ENCODE data around the gene MEX3D.
"Not testable (repeated sequence)": the region's sequence is repeated elsewhere in the genome, so short reads cannot be mapped to it uniquely, and the experiment has no call there.

Gene MEX3D

GRCh38 chr19:1570836-1571235 lies 2.7 kb upstream of the MEX3D start:
- no peak for DNase-seq

DNA sequence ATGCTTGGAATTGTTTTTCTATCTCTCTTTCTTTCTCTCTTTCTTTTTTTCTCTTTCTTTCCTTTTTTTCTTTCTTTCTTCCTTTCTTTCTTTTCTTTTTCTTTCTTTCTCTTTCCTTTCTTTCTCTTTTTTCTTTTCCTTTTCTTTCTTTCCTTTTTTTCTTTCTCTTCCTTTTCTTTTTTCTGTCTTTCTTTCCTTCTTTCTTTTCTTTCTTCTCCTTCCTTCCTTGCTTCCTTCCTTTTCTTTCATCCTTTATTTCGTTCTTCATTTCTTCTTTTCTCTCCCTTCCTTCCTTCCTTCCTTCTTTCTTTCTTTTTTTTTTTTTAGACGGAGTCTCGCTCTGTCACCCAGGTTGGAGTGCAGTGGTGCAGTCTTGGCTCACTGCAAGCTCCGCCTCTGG lies 1.9 kb upstream of the MEX3D start:
- no peak for DNase-seq

- no peak for DNase-seq
Measured at GRCh38 chr19:1567848-1568227, 287 bp downstream of the MEX3D start.

- no peak for DNase-seq
Measured at GRCh38 chr19:1567116-1567847, 843 bp downstream of the MEX3D start.

DNA sequence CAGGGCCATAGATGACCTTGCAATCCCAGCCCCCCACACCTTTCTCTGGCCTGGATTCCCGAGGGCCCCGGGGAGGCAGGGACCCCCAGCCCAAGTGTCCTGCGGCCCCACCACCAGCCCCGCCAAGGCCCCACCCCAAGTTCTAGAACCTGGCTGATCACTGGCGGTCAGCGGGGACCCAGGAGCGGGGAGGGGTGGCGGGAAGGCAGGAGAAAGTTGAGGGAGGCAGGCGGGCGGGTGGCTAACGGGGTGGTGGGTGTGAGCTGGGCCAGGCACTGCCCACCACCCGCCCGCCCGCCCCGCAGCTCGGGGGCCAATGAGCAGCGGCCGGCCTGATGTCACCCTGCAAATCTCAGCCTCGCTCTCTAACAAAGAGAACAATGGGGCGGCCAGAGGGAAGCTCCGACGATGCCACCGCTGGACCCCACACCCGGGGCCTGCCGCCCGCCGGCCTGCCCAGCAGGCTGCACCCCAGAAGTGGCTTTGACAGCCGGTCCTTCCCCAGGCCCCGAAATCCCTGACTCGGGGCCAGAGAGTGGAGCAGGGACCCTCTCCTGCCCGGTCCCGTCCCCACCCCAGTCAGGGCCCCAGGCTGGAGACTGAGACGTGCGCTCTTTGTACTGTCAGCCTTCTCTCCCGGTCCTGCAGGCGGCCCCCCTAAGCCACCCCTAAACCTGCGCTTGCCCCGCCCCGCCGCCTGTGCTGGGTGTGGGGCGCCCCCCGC lies 1.6 kb downstream of the MEX3D start:
- no peak for DNase-seq

DNA sequence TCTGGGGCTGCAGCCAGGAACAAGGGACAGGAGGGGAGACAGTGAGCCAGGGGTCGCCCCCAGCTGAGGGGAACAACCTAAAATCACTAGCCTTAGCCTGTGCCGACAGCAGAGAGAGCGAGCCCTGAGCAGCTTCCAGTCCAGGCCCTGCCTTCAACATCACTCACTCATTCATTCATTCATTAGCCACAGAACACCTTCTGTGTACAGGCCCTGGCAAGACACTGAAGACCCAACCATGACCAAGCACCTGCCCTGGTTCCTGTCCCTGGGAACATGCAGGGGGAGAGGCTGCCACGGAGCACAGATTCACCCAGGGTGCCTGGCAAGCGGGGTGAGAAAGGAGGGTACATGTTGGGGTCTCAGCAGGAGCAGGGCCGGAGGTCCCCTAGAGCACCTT lies 4.9 kb downstream of the MEX3D start:
- no peak for DNase-seq

- DNase-seq, result no peak
Measured at GRCh38 chr19:1561236-1561842, 6.8 kb downstream of the MEX3D start.

DNA sequence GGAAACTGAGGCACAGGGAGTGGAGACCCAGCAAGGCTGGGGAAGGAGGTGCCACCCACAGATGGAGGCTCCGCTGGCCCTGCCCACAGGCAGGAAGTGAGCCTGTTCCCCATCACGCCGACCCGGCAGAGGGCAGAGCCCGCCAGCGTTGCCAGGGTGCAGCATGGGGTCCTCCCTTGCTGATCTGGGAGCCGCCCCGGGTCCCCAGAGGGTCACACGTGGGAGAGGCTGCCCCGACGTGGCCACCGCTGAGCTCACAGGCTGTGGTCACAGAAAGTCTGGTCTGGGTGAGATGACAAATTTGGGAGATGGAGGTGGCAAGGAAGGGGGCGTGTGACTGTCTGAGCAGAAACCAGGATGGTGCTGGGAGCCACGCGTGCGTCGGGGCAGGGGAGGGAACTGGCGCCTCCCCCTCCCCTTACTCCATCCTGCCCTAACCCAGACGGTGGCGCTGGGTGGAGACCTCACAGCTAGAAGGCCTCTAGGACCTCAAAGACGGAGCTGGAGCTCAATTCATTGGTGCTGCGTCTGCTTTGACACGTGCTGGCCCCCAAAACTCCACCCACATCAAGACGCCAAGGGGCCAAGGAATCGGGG lies 7.7 kb downstream of the MEX3D start:
- DNase-seq, result no peak

DNA sequence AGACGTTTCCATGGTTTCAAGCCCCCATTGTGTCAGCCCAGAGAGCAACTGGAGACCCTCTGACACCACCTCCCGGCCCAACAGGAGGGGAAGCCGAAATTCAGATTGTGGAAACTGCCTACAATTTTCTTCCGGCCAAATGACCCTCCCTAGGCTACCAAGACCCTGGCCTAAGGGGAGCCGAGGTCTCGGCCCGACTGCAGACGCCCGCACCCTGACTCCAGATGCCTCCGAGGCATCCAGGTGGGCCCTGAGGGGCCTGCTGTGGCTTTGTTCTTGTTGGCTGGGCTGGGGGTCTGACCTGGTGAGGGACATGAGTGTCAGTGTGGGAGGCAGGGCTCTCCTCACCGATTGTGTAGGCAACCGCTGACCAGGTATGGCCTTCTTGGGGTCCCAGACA lies 9.6 kb downstream of the MEX3D start:
- DNase-seq, result no peak

DNA sequence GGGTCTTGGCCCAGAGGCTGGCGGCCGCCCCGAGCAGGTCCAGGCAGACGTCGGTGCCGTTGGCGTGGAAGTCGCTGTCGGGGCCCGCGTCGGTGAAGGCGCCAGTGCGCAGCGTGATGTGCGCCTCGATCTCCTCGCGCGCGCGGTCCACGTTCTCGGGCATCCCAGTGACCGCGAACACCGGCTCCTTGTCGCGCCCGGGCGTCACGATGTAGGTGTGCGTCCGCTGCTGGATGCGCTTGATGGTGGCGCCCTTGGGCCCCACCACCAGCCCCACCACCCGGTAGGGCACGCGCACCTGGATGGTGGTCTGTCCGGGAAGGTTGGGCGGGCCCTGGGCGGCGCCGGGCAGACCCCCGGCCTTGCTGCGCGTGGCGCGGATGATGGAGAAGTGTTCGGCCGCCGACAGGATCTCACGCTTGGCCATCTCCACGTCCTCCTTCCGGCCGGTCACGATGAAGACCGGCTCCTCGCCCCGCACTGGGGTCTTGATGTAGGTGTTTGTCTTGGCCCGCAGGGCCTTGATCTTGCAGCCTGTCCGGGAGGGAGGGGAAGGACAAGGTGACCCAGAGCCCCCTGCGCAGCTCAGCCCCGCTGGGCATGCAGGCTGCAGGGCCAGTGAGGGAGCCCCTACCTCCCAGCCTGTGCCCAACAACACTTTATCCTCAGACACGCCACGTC lies 11.6 kb downstream of the MEX3D start:
- no peak for DNase-seq

DNA sequence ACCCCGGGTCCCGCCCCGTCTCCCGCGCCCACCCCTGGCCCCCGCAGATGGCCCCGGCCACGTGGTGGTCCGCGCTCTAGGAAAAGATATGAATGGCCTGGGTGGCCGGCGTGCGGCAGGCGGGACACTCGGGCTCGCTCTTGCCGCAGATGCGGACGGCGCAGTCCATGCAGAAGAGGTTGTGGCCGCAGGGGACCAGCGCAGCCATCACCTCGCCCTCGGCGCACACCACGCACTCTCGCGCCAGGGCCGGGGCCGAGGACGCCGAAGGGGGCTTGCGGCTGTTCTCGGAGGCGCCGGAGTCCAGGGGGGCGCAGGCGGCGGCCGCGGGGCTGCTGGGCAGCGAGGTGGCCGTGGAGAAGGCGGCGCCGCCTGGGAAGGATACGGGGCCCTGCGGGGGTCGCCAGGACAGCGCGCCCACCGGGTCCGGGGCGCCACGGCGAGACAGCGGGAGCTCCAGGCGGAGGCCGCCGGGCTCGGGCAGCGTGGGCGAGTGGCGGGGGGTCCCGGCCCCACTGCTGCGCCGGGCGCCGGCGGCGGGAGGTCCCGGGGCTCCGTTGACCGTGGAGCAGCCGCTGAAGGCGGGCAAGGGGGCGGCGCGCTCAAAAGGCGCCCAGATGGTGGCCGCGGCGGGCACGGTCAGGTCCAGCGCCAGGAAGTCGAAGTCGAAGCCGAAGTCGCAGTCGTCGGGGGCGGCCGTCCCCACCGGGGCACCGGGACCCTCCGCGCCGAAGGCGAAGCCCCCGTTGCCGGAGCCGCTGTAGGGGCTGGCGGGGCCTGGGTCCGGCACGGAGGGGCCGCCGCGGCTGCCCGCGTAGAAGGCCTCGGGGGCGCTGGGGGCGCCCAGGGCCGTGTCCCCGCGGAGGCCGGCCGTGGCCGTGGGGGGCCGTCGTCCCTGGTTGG lies 12.4 kb downstream of the MEX3D start:
- DNase-seq, result no peak

DNA sequence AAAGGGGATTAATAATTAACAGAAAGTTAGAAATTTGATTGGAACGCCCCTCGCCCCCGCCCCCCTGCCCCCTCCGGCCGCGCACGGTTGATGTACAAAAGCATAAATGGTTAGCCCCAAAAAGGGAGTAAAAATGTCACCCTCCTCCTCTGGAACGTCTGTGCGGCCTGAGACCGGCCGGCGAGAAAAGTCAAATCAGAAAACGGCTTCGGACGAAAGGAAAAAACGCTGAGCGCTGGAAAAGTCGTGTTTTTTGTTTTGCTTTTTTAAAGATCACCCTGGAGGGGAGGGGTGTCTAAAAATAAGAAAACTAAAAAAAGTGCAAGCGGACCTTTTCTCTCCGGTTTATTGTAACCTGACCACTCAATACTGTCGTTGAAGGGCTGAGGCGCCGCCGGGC lies 13.2 kb downstream of the MEX3D start:
- no peak for DNase-seq

DNA sequence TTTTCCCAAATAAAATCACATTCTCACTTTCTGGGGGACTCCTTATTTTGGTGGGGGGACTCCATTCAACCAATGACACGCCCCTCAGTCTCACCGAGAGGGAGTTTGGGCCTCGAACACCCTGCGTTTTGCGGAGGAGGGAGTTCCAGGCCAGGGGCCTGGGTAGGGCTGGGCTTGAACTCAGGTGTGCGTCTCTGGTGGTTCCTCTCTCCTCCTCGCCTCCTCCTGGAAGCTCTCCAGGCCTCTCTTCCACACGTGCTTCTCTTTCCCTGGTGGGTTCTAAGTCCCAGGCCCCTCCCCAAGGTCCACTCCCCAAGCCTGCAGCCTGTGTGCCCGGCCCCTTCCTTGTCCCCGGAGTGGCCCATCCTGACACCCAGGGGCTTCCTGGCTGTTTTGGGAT lies 14.7 kb downstream of the MEX3D start:
- DNase-seq, result no peak

DNA sequence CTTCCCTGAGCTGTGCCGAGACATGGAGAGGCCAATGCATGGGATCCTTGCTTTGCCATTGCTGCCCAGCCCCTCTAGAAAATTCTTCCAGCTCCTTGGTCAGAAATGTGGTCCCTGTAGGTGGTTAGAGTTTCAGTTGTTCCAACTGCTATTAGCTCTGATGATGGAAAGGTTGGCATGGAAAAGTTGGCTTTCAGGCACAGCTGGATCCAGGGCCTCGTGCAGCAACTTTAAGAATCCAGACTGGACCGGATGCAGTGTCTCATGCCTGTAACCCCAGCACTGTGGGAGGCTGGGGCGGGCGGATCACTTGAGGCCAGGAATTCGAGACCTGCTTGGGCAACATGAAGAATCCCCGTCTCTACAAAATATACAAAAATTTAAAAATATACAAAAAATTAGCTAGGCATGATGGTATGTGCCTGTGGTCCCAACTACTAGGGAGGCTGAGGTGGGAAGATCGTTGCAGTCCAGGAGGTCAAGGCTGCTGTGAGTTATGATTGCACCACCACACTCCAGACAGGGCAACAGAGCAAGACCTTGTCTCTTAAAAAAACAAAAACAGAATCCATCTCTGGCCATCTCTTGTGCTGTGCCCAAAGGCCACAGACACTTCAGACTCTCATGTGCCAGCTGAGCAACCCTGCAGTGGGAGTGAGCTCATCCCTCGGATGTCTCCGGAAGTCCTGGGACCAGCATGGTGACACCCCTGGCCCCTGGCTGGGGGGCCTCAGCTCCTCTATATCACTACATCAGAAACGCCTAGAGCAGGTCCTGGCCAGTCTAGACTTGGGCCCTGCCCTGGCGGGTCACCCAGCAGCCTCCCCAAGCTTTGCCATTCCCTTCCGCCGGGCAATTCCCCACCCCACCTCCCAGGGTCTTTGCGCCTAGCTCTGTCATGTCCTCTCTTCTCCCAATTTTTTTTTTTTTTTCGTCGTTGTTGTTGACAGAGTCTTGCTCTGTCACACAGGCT lies 16.8 kb downstream of the MEX3D start:
- DNase-seq, result no peak

GRCh38 chr19:1549332-1549945 lies 18.7 kb downstream of the MEX3D start:
- no peak for DNase-seq

DNA sequence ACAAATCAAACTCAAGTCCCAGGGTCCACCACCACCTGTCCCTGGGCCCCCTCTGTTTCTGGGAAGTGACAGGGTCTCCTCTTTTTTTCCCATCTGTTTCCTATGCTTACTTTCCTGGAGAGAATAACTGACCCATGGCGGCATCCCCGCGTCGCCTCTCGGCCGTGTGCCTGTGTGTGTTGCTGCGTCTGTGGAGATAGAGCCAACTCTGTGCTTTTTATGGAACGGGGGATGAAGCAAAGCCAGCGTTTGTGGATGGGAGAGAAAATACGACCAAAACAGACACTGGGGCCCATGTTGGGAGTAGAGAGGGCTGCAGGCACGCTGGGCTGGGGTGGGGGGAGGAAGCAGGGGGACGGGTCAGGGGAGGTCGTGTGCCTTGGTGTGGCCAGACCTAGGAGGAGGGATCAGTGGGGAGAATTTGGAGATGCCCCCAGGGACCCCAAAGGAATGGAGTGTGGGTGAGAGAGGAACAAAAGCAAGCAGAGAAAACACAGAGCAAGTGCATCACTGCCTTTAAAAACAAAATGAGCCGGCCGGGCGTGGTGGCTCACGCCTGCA lies 27.7 kb downstream of the MEX3D start:
- DNase-seq, result no peak

DNA sequence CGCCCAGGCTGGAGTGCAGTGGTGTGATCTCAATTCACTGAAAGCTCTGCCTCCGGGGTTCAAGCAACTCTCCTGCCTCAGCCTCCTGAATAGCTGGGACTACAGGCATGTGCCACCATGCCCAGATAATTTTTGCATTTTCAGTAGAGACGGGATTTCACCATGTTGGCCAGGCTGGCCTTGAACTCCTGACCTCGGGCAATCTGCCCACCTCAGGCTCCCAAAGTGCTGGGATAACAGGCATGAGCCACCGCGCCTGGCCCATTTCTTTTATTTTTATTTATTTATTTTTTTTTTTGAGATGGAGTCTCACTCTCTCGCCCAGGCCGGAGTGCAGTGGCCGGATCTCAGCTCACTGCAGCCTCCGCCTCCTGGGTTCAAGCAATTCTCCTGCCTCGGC lies 28.4 kb downstream of the MEX3D start:
- DNase-seq, result not testable (repeated sequence)

DNA sequence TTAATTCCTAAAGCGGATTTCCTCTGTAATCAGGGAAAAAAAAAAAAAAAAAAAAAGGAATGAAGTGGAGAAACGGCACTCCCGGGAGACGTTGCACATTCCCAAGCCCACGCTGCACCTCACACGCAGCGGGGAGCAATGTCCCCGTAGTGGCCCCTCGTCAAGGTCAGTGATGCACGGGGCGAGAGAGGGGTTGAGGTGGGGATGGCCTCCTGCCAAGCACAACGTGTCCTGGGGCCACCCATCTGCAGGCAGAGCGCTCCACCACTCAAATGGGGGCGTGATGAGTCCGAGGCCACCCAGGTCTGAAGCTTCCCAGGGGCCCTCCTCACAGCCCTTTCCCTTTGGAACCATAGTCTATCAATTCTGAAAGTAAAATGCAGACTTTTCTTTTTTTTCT lies 29.1 kb downstream of the MEX3D start:
- no peak for DNase-seq

DNA sequence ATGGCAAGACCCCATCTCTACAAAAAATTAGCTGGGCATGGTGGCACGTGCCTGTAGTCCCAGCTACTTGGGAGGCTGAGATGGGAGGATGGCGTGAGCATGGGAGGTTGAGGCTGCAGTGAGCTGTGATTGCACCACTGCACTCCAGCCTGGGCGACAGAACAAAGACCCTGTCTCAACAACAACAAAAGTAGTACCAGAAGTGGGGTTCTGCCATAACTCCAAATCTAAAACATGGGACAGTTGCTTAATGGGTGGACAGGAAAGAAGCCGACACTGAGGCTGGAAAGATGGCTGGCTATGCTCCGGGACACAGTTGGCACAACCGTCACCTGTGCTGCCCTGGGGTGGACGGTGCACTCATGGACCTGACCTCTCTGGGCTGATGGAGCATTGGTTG lies 32.4 kb downstream of the MEX3D start:
- DNase-seq, result not testable (repeated sequence)

- DNase-seq, result no peak
Measured at GRCh38 chr19:1534972-1535371, 33.2 kb downstream of the MEX3D start.
